SU-DHL-6 (cell line): Measurements from ENCODE around the gene OSBP2.

Experiments used
- EZH2phosphoT487 ChIP-seq: fragments of 200-600 bp; sonication (generic), shearing (Covaris generic); conservative IDR thresholded peaks from 2 replicates; pipeline ENCODE4 v1.6.1; 2018; ENCODE audit warnings: mild to moderate bottlenecking, antibody characterized with exemption, low read length, moderate library complexity, mixed read lengths
- TF ChIP-seq, protein P1 (sequence below): fragments of 200-600 bp; sonication (generic); IDR thresholded peaks from one replicate; pipeline ENCODE4 v1.5.1; 2017; ENCODE audit warnings: antibody characterized with exemption, mild to moderate bottlenecking, low read length, moderate library complexity; ENCODE audit not compliant: insufficient read depth, poor library complexity, severe bottlenecking

DNA sequence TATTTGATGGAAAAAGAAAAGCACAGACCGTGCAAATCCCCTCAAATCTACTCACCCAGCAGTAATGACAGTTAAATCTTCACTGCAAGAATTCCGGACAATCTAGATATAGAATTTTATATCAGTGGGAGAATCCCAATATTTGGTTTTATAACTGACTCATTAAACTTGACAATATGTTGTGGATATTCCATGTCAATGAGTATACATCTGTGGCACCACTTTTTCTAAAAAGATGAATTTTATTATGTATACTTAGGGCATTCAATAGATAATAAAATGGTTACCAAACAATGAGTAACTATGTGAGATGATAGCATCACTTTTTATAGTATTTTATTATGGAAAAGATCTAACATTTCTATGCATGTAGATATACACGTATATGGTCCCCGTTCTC is 79.9 kb downstream of the OSBP2 start:
- TF ChIP-seq, protein P1, sequence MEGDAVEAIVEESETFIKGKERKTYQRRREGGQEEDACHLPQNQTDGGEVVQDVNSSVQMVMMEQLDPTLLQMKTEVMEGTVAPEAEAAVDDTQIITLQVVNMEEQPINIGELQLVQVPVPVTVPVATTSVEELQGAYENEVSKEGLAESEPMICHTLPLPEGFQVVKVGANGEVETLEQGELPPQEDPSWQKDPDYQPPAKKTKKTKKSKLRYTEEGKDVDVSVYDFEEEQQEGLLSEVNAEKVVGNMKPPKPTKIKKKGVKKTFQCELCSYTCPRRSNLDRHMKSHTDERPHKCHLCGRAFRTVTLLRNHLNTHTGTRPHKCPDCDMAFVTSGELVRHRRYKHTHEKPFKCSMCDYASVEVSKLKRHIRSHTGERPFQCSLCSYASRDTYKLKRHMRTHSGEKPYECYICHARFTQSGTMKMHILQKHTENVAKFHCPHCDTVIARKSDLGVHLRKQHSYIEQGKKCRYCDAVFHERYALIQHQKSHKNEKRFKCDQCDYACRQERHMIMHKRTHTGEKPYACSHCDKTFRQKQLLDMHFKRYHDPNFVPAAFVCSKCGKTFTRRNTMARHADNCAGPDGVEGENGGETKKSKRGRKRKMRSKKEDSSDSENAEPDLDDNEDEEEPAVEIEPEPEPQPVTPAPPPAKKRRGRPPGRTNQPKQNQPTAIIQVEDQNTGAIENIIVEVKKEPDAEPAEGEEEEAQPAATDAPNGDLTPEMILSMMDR = no peak
- no peak for TF ChIP-seq EZH2phosphoT487
